ENCODE results near the gene FERMT2.
"Not testable (repeated sequence)": the region's sequence is repeated elsewhere in the genome, so short reads cannot be mapped to it uniquely, and the experiment has no call there.

FERMT2 gene

DNA sequence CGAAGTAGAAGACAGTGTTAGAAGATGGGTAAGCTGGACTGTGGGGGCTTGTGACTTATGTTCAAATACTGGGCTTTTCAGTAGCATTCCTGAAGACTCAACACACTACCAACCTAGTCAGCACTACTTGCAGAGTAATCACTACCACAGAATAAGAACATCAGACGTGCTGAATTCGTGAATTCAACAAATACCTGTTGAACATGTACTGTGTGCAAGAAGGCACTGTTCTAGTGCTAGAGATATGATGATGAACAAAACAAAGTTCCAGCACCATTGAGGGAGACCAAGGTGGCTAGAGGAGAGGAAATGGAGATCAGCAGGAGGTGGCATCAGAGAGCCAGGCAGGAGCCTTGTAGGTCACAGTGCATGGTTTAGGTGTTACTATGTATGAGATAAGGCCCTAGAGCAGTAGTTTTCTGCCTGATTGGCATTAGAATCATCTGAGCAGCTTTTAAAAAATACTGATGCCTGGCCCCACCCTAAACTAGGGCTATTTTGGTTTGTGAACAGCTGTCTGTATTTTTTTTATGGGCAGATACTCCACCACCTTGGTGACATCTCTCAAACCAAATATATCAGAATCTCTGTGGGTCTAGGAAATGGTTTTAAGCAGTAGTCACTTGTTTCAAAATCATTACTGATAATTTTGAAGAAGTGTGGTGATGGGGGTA lies 26.8 kb downstream of the FERMT2 start:
- Histone ChIP-seq H3K4me2 (ENCODE audit: low read depth, low read length, poor library complexity, severe bottlenecking) (no peak overlapping the region), H3K4me3 (ENCODE audit: low read length, poor library complexity, severe bottlenecking) (no peak overlapping the region), H3K79me2 (ENCODE audit: insufficient read depth, low read length) (peaks cover 13% of the 10 kb centered on the region; the same call in 1 of the 2 replicates), H3K27me3 (ENCODE audit: insufficient read depth, low read length, poor library complexity, severe bottlenecking) (no peaks in the 10 kb centered on the region), H3F3A (ENCODE audit: low read depth) (peaks cover under 1% of the 10 kb centered on the region), H2AFZ (ENCODE audit: low read length) (peak overlapping the region; percentile 5; the same call in 1 of the 2 replicates), H4K20me1 (ENCODE audit: insufficient read depth, low read length, poor library complexity, severe bottlenecking) (no peaks in the 10 kb centered on the region), H3K9ac (ENCODE audit: low read depth, low read length, poor library complexity, severe bottlenecking) (peak overlapping the region; percentile 28), H3K36me3 (ENCODE audit: insufficient read depth, low read length) (no peaks in the 10 kb centered on the region), H3K9me3 (ENCODE audit: insufficient read depth, low read depth, low read length) (no peaks in the 10 kb centered on the region), H3K9me2 (replicated peaks; ENCODE audit: low read depth, low read length) (no peaks in the 10 kb centered on the region), H3K4me1 (ENCODE audit: insufficient read depth, low read length, poor library complexity, severe bottlenecking) (peaks cover 53% of the 10 kb centered on the region)
- TF ChIP-seq, protein P1, sequence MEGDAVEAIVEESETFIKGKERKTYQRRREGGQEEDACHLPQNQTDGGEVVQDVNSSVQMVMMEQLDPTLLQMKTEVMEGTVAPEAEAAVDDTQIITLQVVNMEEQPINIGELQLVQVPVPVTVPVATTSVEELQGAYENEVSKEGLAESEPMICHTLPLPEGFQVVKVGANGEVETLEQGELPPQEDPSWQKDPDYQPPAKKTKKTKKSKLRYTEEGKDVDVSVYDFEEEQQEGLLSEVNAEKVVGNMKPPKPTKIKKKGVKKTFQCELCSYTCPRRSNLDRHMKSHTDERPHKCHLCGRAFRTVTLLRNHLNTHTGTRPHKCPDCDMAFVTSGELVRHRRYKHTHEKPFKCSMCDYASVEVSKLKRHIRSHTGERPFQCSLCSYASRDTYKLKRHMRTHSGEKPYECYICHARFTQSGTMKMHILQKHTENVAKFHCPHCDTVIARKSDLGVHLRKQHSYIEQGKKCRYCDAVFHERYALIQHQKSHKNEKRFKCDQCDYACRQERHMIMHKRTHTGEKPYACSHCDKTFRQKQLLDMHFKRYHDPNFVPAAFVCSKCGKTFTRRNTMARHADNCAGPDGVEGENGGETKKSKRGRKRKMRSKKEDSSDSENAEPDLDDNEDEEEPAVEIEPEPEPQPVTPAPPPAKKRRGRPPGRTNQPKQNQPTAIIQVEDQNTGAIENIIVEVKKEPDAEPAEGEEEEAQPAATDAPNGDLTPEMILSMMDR (conservative IDR thresholded peaks at IDR 0.05; ENCODE audit: low read length) = peak; percentile 59
- no peak for TF ChIP-seq EZH2phosphoT487 (IDR thresholded peaks at IDR 0.05; ENCODE audit: borderline replicate concordance)

DNA sequence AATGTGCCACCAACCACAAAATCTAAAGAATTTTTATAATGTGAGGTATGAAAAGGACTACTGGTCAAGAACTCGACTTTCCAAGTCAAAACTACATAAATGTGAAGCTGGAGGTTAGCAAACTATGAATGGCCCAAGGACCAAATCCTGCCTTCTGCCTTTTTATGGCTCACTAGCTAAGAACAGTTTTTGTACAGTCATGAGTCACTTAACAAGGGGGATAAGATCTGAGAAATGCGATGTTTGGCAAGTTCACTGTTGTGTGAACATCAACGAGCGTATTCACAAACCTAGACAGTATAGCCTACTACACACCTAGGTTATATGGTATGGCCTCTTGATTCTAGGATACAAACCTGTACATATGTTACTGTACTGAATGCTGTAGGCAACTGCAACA lies 28.2 kb downstream of the FERMT2 start:
- H4K20me1 ChIP-seq (ENCODE audit: insufficient read depth, low read length, poor library complexity, severe bottlenecking) = no peaks in the 10 kb centered on the region
- no peaks in the 10 kb centered on the region for H3K27me3 ChIP-seq (ENCODE audit: insufficient read depth, low read length, poor library complexity, severe bottlenecking)
- no peaks in the 10 kb centered on the region for H3K9me2 ChIP-seq (replicated peaks; ENCODE audit: low read depth, low read length)
- no peak overlapping the region for H2AFZ ChIP-seq (ENCODE audit: low read length)
- H3K4me1 ChIP-seq (ENCODE audit: insufficient read depth, low read length, poor library complexity, severe bottlenecking) = peaks cover 61% of the 10 kb centered on the region
- no peak overlapping the region for H3K4me2 ChIP-seq (ENCODE audit: low read depth, low read length, poor library complexity, severe bottlenecking)
- H3K79me2 ChIP-seq (ENCODE audit: insufficient read depth, low read length) = peaks cover 13% of the 10 kb centered on the region; the same call in 1 of the 2 replicates
- no peaks in the 10 kb centered on the region for H3K9me3 ChIP-seq (ENCODE audit: insufficient read depth, low read depth, low read length)
- H3K9ac ChIP-seq (ENCODE audit: low read depth, low read length, poor library complexity, severe bottlenecking) = no peak overlapping the region
- no peak overlapping the region for H3K4me3 ChIP-seq (ENCODE audit: low read length, poor library complexity, severe bottlenecking)
- peaks cover 4% of the 10 kb centered on the region for H3F3A ChIP-seq (ENCODE audit: low read depth)
- H3K36me3 ChIP-seq (ENCODE audit: insufficient read depth, low read length) = no peaks in the 10 kb centered on the region
- TF ChIP-seq EZH2phosphoT487 (IDR thresholded peaks at IDR 0.05; ENCODE audit: borderline replicate concordance) = no peak
- TF ChIP-seq, protein P1 (conservative IDR thresholded peaks at IDR 0.05; ENCODE audit: low read length) = no peak

DNA sequence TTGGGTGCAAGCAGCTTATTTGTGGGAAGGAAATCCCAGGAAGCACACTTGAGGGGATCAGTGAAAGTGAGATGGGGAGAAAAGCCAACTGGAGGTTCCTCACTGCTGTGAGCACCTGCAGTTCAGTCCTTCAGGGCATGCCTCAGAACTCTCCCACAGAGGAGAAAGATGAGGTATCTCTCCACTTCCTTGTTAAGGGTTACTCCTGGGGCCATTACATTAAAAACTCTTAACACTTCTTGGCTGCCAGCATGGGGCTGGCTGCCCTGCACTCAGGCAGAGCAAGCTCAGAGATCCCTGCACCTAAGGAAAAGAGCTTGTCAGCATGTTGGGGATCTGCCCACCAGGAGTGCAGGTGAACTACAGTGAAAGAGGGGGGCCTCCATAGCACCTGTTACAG lies 28.8 kb downstream of the FERMT2 start:
- H3F3A ChIP-seq (ENCODE audit: low read depth) = peaks cover 4% of the 10 kb centered on the region
- no peaks in the 10 kb centered on the region for H3K9me3 ChIP-seq (ENCODE audit: insufficient read depth, low read depth, low read length)
- H3K79me2 ChIP-seq (ENCODE audit: insufficient read depth, low read length) = peaks cover 13% of the 10 kb centered on the region; the same call in 1 of the 2 replicates
- peak overlapping the region; percentile 3 for H3K4me2 ChIP-seq (ENCODE audit: low read depth, low read length, poor library complexity, severe bottlenecking)
- H3K4me1 ChIP-seq (ENCODE audit: insufficient read depth, low read length, poor library complexity, severe bottlenecking) = peaks cover 67% of the 10 kb centered on the region
- no peaks in the 10 kb centered on the region for H3K9me2 ChIP-seq (replicated peaks; ENCODE audit: low read depth, low read length)
- no peaks in the 10 kb centered on the region for H3K36me3 ChIP-seq (ENCODE audit: insufficient read depth, low read length)
- no peaks in the 10 kb centered on the region for H4K20me1 ChIP-seq (ENCODE audit: insufficient read depth, low read length, poor library complexity, severe bottlenecking)
- peak overlapping the region; percentile 47; the same call in 1 of the 2 replicates for H2AFZ ChIP-seq (ENCODE audit: low read length)
- no peak overlapping the region for H3K4me3 ChIP-seq (ENCODE audit: low read length, poor library complexity, severe bottlenecking)
- no peak for TF ChIP-seq EZH2phosphoT487 (IDR thresholded peaks at IDR 0.05; ENCODE audit: borderline replicate concordance)
- TF ChIP-seq, protein P1 (conservative IDR thresholded peaks at IDR 0.05; ENCODE audit: low read length) = no peak
- no peak overlapping the region for H3K9ac ChIP-seq (ENCODE audit: low read depth, low read length, poor library complexity, severe bottlenecking)
- no peaks in the 10 kb centered on the region for H3K27me3 ChIP-seq (ENCODE audit: insufficient read depth, low read length, poor library complexity, severe bottlenecking)

DNA sequence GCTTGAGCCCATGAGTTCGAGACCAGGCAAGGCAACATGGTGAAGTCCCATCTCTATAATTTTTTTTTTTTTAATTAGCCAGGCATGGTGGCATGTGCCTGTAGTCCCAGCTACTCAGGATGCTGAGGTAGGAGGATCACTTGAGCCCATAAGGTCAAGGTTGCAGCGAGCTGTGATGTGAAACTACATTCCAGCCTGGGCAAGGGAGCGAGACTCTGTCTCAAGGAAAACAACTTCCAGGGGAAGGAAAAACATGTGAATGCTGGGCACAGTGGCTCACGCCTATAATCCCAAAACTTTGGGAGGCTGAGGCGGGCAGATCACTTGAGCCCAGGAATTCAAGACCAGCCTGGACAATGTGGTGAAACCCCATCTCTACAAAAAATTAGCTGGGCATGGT lies 30.4 kb downstream of the FERMT2 start:
- not testable (repeated sequence) for H3K27me3 ChIP-seq (ENCODE audit: insufficient read depth, low read length, poor library complexity, severe bottlenecking); H3K9me3 ChIP-seq (ENCODE audit: insufficient read depth, low read depth, low read length); H3K9me2 ChIP-seq (replicated peaks; ENCODE audit: low read depth, low read length); H3K9ac ChIP-seq (ENCODE audit: low read depth, low read length, poor library complexity, severe bottlenecking); H3F3A ChIP-seq (ENCODE audit: low read depth); H3K36me3 ChIP-seq (ENCODE audit: insufficient read depth, low read length); H3K4me3 ChIP-seq (ENCODE audit: low read length, poor library complexity, severe bottlenecking); H3K4me2 ChIP-seq (ENCODE audit: low read depth, low read length, poor library complexity, severe bottlenecking); H4K20me1 ChIP-seq (ENCODE audit: insufficient read depth, low read length, poor library complexity, severe bottlenecking)
- Histone ChIP-seq H2AFZ (ENCODE audit: low read length) (0 out of 2 replicates have a peak overlapping the region, but pooled peaks have one; percentile 14), H3K4me1 (ENCODE audit: insufficient read depth, low read length, poor library complexity, severe bottlenecking) (peaks cover 71% of the 10 kb centered on the region), H3K79me2 (ENCODE audit: insufficient read depth, low read length) (peaks cover 13% of the 10 kb centered on the region; the same call in 1 of the 2 replicates)
